Esophagus squamous epithelium (tissue), 4 donors: ENCODE results near the gene CADM2.

Experiments
- CTCF ChIP-seq, 6 experiments: fragments of 450-650 bp in 4 of 6; fragments of 200-600 bp in 2 of 6; sonication (generic) in 2 of 6; IDR thresholded peaks; one replicate each; pipeline ENCODE4 v1.5.1; 2016 to 2019; ENCODE audit warnings: antibody characterized with exemption in 6 of 6, mild to moderate bottlenecking in 4 of 6, moderate library complexity in 4 of 6
- POLR2A ChIP-seq, 4 donors: fragments of 450-650 bp; IDR thresholded peaks; one replicate each; pipeline ENCODE4 v1.6.1; 2017; ENCODE audit warnings: antibody characterized with exemption in 4 of 4, mild to moderate bottlenecking in 4 of 4, moderate library complexity in 3 of 4

GRCh38 chr3:85632921-85633320, 674.1 kb downstream of the CADM2 start:
- TF ChIP-seq CTCF (IDR thresholded peaks at IDR 0.05) (no peak), POLR2A (IDR thresholded peaks at IDR 0.05) (no peak)
